ENCODE measurements around the gene ZG16B.

Gene ZG16B

GRCh38 chr16:2795395-2796143 lies 34.5 kb upstream of the ZG16B start:
- no peak for TF ChIP-seq BACH2 (CRISPR knock-in tag; IDR thresholded peaks at IDR 0.05; ENCODE audit: borderline replicate concordance)
- no peak for ATAC-seq

DNA sequence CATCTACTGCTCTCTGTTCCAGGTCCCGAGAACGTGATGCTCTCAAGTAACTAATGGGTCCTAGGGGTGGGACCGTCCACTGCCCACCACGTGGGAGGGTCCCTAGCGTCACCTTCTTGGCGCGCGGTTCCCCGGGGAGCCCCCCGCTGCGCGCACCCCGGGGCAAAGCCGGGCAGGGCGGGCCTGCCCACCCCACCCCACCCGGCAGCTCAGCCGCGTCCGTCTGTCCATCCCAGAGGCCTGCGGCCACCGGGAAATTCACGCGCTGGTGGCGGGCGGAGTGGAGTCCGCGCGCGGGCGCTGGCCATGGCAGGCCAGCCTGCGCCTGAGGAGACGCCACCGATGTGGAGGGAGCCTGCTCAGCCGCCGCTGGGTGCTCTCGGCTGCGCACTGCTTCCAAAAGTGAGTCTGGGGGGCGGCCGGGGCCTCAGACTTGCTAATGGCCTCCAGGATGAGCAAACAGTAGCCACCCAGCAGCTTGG lies 31.3 kb upstream of the ZG16B start:
- no peak for ATAC-seq
- TF ChIP-seq GLIS3 (CRISPR knock-in tag; IDR thresholded peaks at IDR 0.05), result no peak
- TF ChIP-seq CREB5 (CRISPR knock-in tag; IDR thresholded peaks at IDR 0.05; ENCODE audit: low read depth), result no peak
- TF ChIP-seq ZFP30 (CRISPR knock-in tag; IDR thresholded peaks at IDR 0.05), result no peak
- no peak for TF ChIP-seq SNAI2 (CRISPR knock-in tag; IDR thresholded peaks at IDR 0.05)
- TF ChIP-seq ZNF8 (CRISPR knock-in tag; IDR thresholded peaks at IDR 0.05), result no peak
- no peak for TF ChIP-seq TOX (CRISPR knock-in tag; IDR thresholded peaks at IDR 0.05; ENCODE audit: borderline replicate concordance)
- no peak for TF ChIP-seq ESRRG (CRISPR knock-in tag; IDR thresholded peaks at IDR 0.05)
- TF ChIP-seq ZFP3 (CRISPR knock-in tag; IDR thresholded peaks at IDR 0.05), result no peak
- TF ChIP-seq TCF4 (CRISPR knock-in tag; IDR thresholded peaks at IDR 0.05; ENCODE audit: borderline replicate concordance), result no peak
- no peak for TF ChIP-seq CSDC2 (CRISPR knock-in tag; IDR thresholded peaks at IDR 0.05)
- TF ChIP-seq TSHZ2 (CRISPR knock-in tag; IDR thresholded peaks at IDR 0.05), result no peak
- no peak for TF ChIP-seq PATZ1 (CRISPR knock-in tag; IDR thresholded peaks at IDR 0.05; ENCODE audit: borderline replicate concordance)
- TF ChIP-seq OSR1 (CRISPR knock-in tag; IDR thresholded peaks at IDR 0.05), result no peak
- TF ChIP-seq PPARA (CRISPR knock-in tag; IDR thresholded peaks at IDR 0.05; ENCODE audit: borderline replicate concordance), result no peak
- no peak for TF ChIP-seq ZNF70 (CRISPR knock-in tag; IDR thresholded peaks at IDR 0.05)
- no peak for TF ChIP-seq ZNF565 (CRISPR knock-in tag; conservative IDR thresholded peaks at IDR 0.05; ENCODE audit: low read depth)
- TF ChIP-seq BACH2 (CRISPR knock-in tag; IDR thresholded peaks at IDR 0.05; ENCODE audit: borderline replicate concordance), result no peak

- ATAC-seq, result no peak
- TF ChIP-seq ZFP30 (CRISPR knock-in tag; IDR thresholded peaks at IDR 0.05) (no peak), BACH2 (CRISPR knock-in tag; IDR thresholded peaks at IDR 0.05; ENCODE audit: borderline replicate concordance) (no peak), PATZ1 (CRISPR knock-in tag; IDR thresholded peaks at IDR 0.05; ENCODE audit: borderline replicate concordance) (no peak), ZNF8 (CRISPR knock-in tag; IDR thresholded peaks at IDR 0.05) (no peak), PPARA (CRISPR knock-in tag; IDR thresholded peaks at IDR 0.05; ENCODE audit: borderline replicate concordance) (no peak), CREB5 (CRISPR knock-in tag; IDR thresholded peaks at IDR 0.05; ENCODE audit: low read depth) (no peak), ZFP3 (CRISPR knock-in tag; IDR thresholded peaks at IDR 0.05) (no peak), GLIS3 (CRISPR knock-in tag; IDR thresholded peaks at IDR 0.05) (no peak), ESRRG (CRISPR knock-in tag; IDR thresholded peaks at IDR 0.05) (no peak), RARB (CRISPR knock-in tag; IDR thresholded peaks at IDR 0.05) (no peak), ZNF565 (CRISPR knock-in tag; conservative IDR thresholded peaks at IDR 0.05; ENCODE audit: low read depth) (no peak), CSRNP3 (CRISPR knock-in tag; IDR thresholded peaks at IDR 0.05) (no peak), SNAI2 (CRISPR knock-in tag; IDR thresholded peaks at IDR 0.05) (no peak), TCF4 (CRISPR knock-in tag; IDR thresholded peaks at IDR 0.05; ENCODE audit: borderline replicate concordance) (no peak), ZC3H10 (CRISPR knock-in tag; IDR thresholded peaks at IDR 0.05) (no peak), TOX (CRISPR knock-in tag; IDR thresholded peaks at IDR 0.05; ENCODE audit: borderline replicate concordance) (no peak), ZNF70 (CRISPR knock-in tag; IDR thresholded peaks at IDR 0.05) (no peak), OSR1 (CRISPR knock-in tag; IDR thresholded peaks at IDR 0.05) (no peak)
- TF ChIP-seq, protein P1, sequence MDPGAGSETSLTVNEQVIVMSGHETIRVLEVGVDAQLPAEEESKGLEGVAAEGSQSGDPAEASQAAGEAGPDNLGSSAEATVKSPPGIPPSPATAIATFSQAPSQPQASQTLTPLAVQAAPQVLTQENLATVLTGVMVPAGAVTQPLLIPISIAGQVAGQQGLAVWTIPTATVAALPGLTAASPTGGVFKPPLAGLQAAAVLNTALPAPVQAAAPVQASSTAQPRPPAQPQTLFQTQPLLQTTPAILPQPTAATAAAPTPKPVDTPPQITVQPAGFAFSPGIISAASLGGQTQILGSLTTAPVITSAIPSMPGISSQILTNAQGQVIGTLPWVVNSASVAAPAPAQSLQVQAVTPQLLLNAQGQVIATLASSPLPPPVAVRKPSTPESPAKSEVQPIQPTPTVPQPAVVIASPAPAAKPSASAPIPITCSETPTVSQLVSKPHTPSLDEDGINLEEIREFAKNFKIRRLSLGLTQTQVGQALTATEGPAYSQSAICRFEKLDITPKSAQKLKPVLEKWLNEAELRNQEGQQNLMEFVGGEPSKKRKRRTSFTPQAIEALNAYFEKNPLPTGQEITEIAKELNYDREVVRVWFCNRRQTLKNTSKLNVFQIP (CRISPR knock-in tag; IDR thresholded peaks at IDR 0.05; ENCODE audit: borderline replicate concordance, low read depth), result no peak
Observed at GRCh38 chr16:2799205-2799858, 30.8 kb upstream of the ZG16B start.

All from SK-N-SH treated with all-trans-retinoic acid at 6 μM for 48 hours (cell line).